Left lung (tissue), 10 donors: ENCODE measurements around the gene CILP2. TPM values are rescaled to one million over a fixed set of nuclear protein-coding genes. Genes with fewer than 3 reads are reported as not detected.

Experiments used
- ATAC-seq: fragments of 200-7000 bp; cut with Tn5 transposase; one replicate; pipeline ENCODE4 v1.9.1; 2020; ENCODE audit warnings: moderate library complexity
- DNase-seq, 4 donors: peaks; one replicate each; pipeline ENCODE4 v3.0.0-alpha.2; 2013 to 2020
- H3K27ac ChIP-seq, 2 donors: fragments of 200-600 bp; sonication (generic) in 1 of 2; one replicate each; pipeline versions ENCODE4 v1.5.0 to v1.8.0; 2020 to 2021
- H3K27me3 ChIP-seq, 2 donors: fragments of 200-600 bp; sonication (generic) in 1 of 2; one replicate each; pipeline versions ENCODE4 v1.5.0 to v1.8.0; 2020 to 2021
- H3K36me3 ChIP-seq, 2 donors: fragments of 200-600 bp; sonication (generic) in 1 of 2; one replicate each; pipeline versions ENCODE4 v1.5.0 to v1.8.0; 2020 to 2021
- H3K4me1 ChIP-seq, 2 donors: fragments of 200-600 bp; one replicate each; pipeline ENCODE4 v1.8.0; 2021
- H3K4me3 ChIP-seq, 2 donors: fragments of 200-600 bp; sonication (generic) in 1 of 2; one replicate each; pipeline versions ENCODE4 v1.5.0 to v1.8.0; 2020 to 2021; ENCODE audit warnings: mild to moderate bottlenecking in 1 of 2
- H3K9me3 ChIP-seq, 2 donors: fragments of 200-600 bp; sonication (generic) in 1 of 2; one replicate each; pipeline versions ENCODE4 v1.5.0 to v1.8.0; 2020 to 2021
- CTCF ChIP-seq, 2 donors: fragments of 200-600 bp; sonication (generic) in 1 of 2; IDR thresholded peaks; one replicate each; pipeline versions ENCODE4 v1.5.0 to v1.8.0; 2021; ENCODE audit warnings: antibody characterized with exemption in 2 of 2
- intact Hi-C, 2 donors: fragments of 100-400 bp; cut with DNase I; formaldehyde crosslinking; loops; one replicate each; pipeline versions ENCODE4 v1.11.2 to v1.14.2; 2022
- polyA plus RNA-seq, 6 donors: library from polyadenylated mRNA; unstranded; fragments of 120-200 nt; gene quantifications; one replicate each; pipeline ENCODE4 v1.2.1, GENCODE V29; 2013; ENCODE audit not compliant: insufficient read length in 6 of 6
- total RNA-seq, 2 donors: library from RNA; stranded (reverse); fragmentation: NEBNext Ultra II Directional; extraction: Animal tissue kit (Norgen Biotek cat#: 25700); gene quantifications; one replicate each; pipeline ENCODE4 v1.2.1, GENCODE V29; 2021
- donor health status: DM: no; HTN: yes; CAD: no.
- donor health status: DM: no; HTN: no; CAD: no.

The CILP2 gene
- total and polyA plus RNA-seq, 8 donors = 0.14 to 17.8 (median 0.25) TPM

- Histone ChIP-seq H3K4me3 (no peak overlapping the region), H3K4me1 (no peaks in the 10 kb centered on the region), H3K27ac (no peak overlapping the region), H3K9me3 (peaks cover 0 to 2% of the 10 kb centered on the region in 2 donors), H3K27me3 (peaks cover 0 to 53% of the 10 kb centered on the region in 2 donors), H3K36me3 (no peaks in the 10 kb centered on the region)
- intact Hi-C loops = no loop called here
- TF ChIP-seq CTCF (IDR thresholded peaks at IDR 0.05) = no peak
- ATAC-seq = no peak
- no peak for DNase-seq
These were observed 13.8 kb downstream of the CILP2 start for GRCh38 chr19:19551853-19552192.

- intact Hi-C loops = no loop called here
- Histone ChIP-seq H3K27ac (no peak overlapping the region), H3K4me3 (no peak overlapping the region), H3K4me1 (no peaks in the 10 kb centered on the region), H3K9me3 (peaks cover 0 to 2% of the 10 kb centered on the region in 2 donors), H3K27me3 (peaks cover 0 to 44% of the 10 kb centered on the region in 2 donors), H3K36me3 (no peaks in the 10 kb centered on the region)
- DNase-seq (no peak), ATAC-seq (no peak)
- peak; percentile 45 to 73 for TF ChIP-seq CTCF (IDR thresholded peaks at IDR 0.05)
These were observed 14.7 kb downstream of the CILP2 start for GRCh38 chr19:19552798-19553197.

- no peak for TF ChIP-seq CTCF (IDR thresholded peaks at IDR 0.05)
- intact Hi-C loops = no loop called here
- DNase-seq = no peak
- H3K4me3 ChIP-seq = no peak overlapping the region
- H3K36me3 ChIP-seq = no peaks in the 10 kb centered on the region
- no peak for ATAC-seq
- H3K27ac ChIP-seq = no peak overlapping the region
- H3K4me1 ChIP-seq = no peaks in the 10 kb centered on the region
- peaks cover 0 to 2% of the 10 kb centered on the region in 2 donors for H3K9me3 ChIP-seq
- H3K27me3 ChIP-seq = peaks cover 0 to 36% of the 10 kb centered on the region in 2 donors
These were observed 15.6 kb downstream of the CILP2 start for GRCh38 chr19:19553670-19554069.

- peak; percentile 64 for ATAC-seq
- Histone ChIP-seq H3K27ac (no peak overlapping the region), H3K4me3 (no peak overlapping the region), H3K27me3 (peaks cover 0 to 29% of the 10 kb centered on the region in 2 donors), H3K36me3 (no peaks in the 10 kb centered on the region), H3K4me1 (no peaks in the 10 kb centered on the region), H3K9me3 (peaks cover 0 to 2% of the 10 kb centered on the region in 2 donors)
- TF ChIP-seq CTCF (IDR thresholded peaks at IDR 0.05) = peak; percentile 63 to 90
- intact Hi-C loops = no loop called here
- DNase-seq = peak in 1 of 4 donors; percentile 93
These were observed 16.3 kb downstream of the CILP2 start for GRCh38 chr19:19554074-19555023.

GRCh38 chr19:19558055-19558454 lies 20.0 kb downstream of the CILP2 start:
- ATAC-seq = no peak

More at GRCh38 chr19:19558055-19558454, 20.0 kb downstream of the CILP2 start:
- no peaks in the 10 kb centered on the region for H3K9me3 ChIP-seq
- peaks cover 0 to 12% of the 10 kb centered on the region in 2 donors for H3K27me3 ChIP-seq
- intact Hi-C loops = no loop called here
- DNase-seq = no peak
- no peak overlapping the region for H3K4me3 ChIP-seq
- no peak for TF ChIP-seq CTCF (IDR thresholded peaks at IDR 0.05)
- no peak overlapping the region for H3K27ac ChIP-seq
- no peaks in the 10 kb centered on the region for H3K4me1 ChIP-seq
- H3K36me3 ChIP-seq = no peaks in the 10 kb centered on the region
